Common myeloid progenitor, CD34-positive (primary cell): ENCODE data around the gene TMEM63B. TPM values are rescaled to one million over a fixed set of nuclear protein-coding genes. Genes with fewer than 3 reads are reported as not detected.
A peak's percentile ranks its signal among the peaks of the same experiment; 100 is the strongest.

Source experiments
- CTCF ChIA-PET: fragments of 350-600 bp; sonication (Branson Sonifier 250); formaldehyde crosslinking; loops from one replicate; lab custom pipeline; 2021; ENCODE audit warnings: antibody characterized with exemption; lab: Charles Lee
- POLR2A ChIA-PET: fragments of 350-600 bp; sonication (Branson Sonifier 250); formaldehyde crosslinking; loops from one replicate; lab custom pipeline; 2021; ENCODE audit warnings: antibody characterized with exemption; lab: Charles Lee
- DNase-seq, 3 donors: peaks; one replicate each; pipeline versions ENCODE4 v3.0.0 to v3.0.0-alpha.2; 2013
- H3K27ac ChIP-seq, 2 experiments: 1 replicate in 1 of 2; 2 replicates in 1 of 2; pipeline ENCODE4 v1.7.0; 2013; ENCODE audit warnings: inconsistent platforms in 2 of 2, low read length in 2 of 2, mild to moderate bottlenecking in 2 of 2, low read depth in 1 of 2, moderate library complexity in 1 of 2; ENCODE audit not compliant: severe bottlenecking in 2 of 2, insufficient read depth in 1 of 2, poor library complexity in 1 of 2
- H3K27me3 ChIP-seq, 5 experiments: replicated peaks in 2 of 5; 1 replicate in 3 of 5; 2 replicates in 2 of 5; pipeline versions ENCODE4 v1.6.1 to v1.7.0; 2013; ENCODE audit warnings: low read length in 4 of 5, mild to moderate bottlenecking in 2 of 5, moderate library complexity in 2 of 5, inconsistent platforms in 1 of 5; ENCODE audit not compliant: insufficient read depth in 5 of 5, control insufficient read depth in 4 of 5
- H3K36me3 ChIP-seq, 4 experiments: 1 replicate in 2 of 4; 2 replicates in 2 of 4; pipeline versions ENCODE4 v1.6.1 to v1.7.0; 2013; ENCODE audit warnings: low read length in 3 of 4, control low read depth in 1 of 4, mild to moderate bottlenecking in 1 of 4; ENCODE audit not compliant: control insufficient read depth in 4 of 4, insufficient read depth in 4 of 4
- H3K4me1 ChIP-seq, 4 experiments: 1 replicate in 3 of 4; 2 replicates in 1 of 4; pipeline versions ENCODE4 v1.6.1 to v1.7.1; 2013; ENCODE audit warnings: low read length in 3 of 4, mild to moderate bottlenecking in 3 of 4, control low read depth in 1 of 4, inconsistent platforms in 1 of 4, moderate library complexity in 1 of 4; ENCODE audit not compliant: control insufficient read depth in 4 of 4, insufficient read depth in 4 of 4; ENCODE audit errors: control extremely low read depth in 1 of 4
- H3K4me3 ChIP-seq, 7 experiments: 1 replicate in 4 of 7; 2 replicates in 3 of 7; pipeline versions ENCODE4 v1.5.1 to v1.7.0; 2013; ENCODE audit warnings: mild to moderate bottlenecking in 7 of 7, low read length in 6 of 7, moderate library complexity in 6 of 7, inconsistent platforms in 2 of 7, low read depth in 2 of 7, control low read depth in 1 of 7; ENCODE audit not compliant: insufficient read depth in 4 of 7, control insufficient read depth in 1 of 7; ENCODE audit errors: extremely low read depth in 1 of 7
- H3K9me3 ChIP-seq, 5 experiments: 1 replicate in 4 of 5; 2 replicates in 1 of 5; pipeline versions ENCODE4 v1.6.1 to v1.7.1; 2013; ENCODE audit warnings: low read length in 4 of 5, mild to moderate bottlenecking in 2 of 5, inconsistent platforms in 1 of 5, low read depth in 1 of 5, moderate library complexity in 1 of 5; ENCODE audit not compliant: control insufficient read depth in 4 of 5, insufficient read depth in 2 of 5; ENCODE audit errors: control extremely low read depth in 1 of 5
- WGBS: methylation state at CpG from one replicate; pipeline ENCODE4 v1.1.5; 2013; ENCODE audit not compliant: insufficient coverage; 5-methylcytosine and 5-hydroxymethylcytosine counted together
- polyA plus RNA-seq: library from polyadenylated mRNA; unstranded; fragments of 120-200 nt; gene quantifications from one replicate; pipeline ENCODE4 v1.2.1, GENCODE V29; 2013

TMEM63B gene
- polyA plus RNA-seq = 3.2 TPM

DNA sequence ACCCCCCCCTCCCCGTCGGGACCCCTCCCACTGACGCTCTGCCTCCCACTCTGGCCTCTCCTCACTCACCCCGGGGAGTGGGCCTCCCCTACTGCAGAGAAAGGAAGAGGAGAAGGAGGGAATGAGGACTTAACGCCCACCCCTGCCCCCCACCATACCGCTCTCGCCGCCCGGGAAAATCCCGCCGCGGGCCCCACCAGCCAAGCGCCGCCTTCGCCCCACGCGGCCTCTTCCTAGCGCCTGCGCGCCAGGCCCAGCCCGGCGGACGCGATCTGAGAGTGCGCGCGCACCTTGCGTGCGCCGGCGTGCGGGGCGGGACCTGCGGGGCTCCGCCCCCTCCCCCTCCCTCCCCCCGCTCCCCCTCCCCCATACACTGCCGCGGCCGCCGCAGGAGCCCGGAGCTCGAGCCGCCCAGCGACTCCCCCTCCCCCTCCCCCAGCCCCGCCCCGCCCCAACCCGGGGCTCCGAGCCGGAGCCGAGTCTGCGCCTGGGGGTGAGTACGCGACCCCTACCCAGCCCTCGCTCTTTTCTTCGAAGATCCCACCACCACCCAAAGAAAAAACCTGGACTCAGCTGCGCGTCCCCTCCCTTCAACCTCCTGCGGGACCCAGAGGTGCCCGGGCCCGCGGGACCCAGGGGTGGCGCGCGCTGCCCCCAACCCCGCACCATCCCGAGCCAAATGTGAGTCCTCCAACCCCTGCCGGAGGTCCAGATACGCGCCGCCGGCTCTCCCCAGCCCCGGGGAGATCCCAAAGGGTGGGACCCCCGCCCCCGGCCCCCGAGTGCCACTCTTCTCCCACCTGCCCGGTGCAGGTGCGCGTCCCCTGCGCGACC lies at the start of gene TMEM63B, which contains the start of gene MRPL14:
TMEM63B (plus strand) TSS at position 369 of the 834 bp plus-strand sequence. CDS start 7,031 bp downstream, outside the sequence.
MRPL14 (minus strand) TSS at position 267 of the 834 bp plus-strand sequence. CDS start 10,841 bp downstream, outside the sequence.
- peaks cover 0 to 4% (median 0%) of the 10 kb centered on the region in 4 experiments for H3K36me3 ChIP-seq
- peak; percentile 77 to 86 (median 84) for DNase-seq
- peak within 1 kb of the TSS in 1 of 2 experiments; percentile 83 for H3K27ac ChIP-seq
- H3K4me1 ChIP-seq = peaks cover 25 to 53% (median 39%) of the 10 kb centered on the region in 4 experiments
- H3K27me3 ChIP-seq = peaks cover 0 to 13% (median 9%) of the 10 kb centered on the region in 5 experiments
- H3K9me3 ChIP-seq = no peaks in the 10 kb centered on the region
- peak within 1 kb of the TSS; percentile 77 to 91 (median 85) for H3K4me3 ChIP-seq
- ChIA-PET CTCF (no interaction called here), POLR2A (no interaction called here)
- WGBS = under 1% methylated on average over 35 of the region's 80 CpGs

DNA sequence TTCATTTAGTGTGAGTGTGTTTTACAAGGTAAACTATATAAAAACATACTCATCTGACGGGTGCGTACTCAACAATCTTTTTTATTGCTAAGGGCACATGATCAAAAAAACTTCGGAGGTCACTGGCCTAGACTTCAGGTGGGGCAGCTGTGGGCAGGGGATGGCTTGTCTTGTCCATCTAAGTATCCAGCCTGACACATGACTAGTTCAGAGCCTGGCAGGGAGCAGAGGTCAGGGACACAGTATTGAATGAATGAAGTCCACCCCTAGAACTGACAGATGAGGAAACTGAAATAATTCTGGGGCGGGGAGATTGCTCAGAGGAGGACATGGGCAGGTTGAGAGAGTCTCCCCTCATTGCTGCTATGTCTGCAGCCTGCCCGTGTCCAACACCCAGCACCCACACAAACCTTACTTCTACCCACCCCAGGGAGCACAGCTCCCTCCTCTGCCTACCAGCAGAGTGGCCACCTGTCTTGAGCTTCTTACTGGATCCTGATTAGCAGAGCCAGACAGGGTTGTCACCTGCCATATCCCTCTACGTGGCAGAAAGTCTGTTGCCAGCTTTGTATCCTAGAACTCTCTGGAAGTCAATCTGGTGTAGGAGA lies 49.0 kb upstream of the TMEM63B start:
- Histone ChIP-seq H3K4me1 (peaks cover 3 to 37% (median 26%) of the 10 kb centered on the region in 4 experiments), H3K27me3 (peaks cover 0 to 43% (median 17%) of the 10 kb centered on the region in 5 experiments), H3K4me3 (no peak overlapping the region), H3K9me3 (no peaks in the 10 kb centered on the region), H3K27ac (no peak overlapping the region), H3K36me3 (no peaks in the 10 kb centered on the region)
- CTCF ChIA-PET = interaction anchor here (0.7 to 8.2 kb wide), 31 partner anchors 10 to 1662 kb away, joined by 3 to 89 read pairs (median 4); partner anchors contain the start of genes MRPS18A and VEGFA
- POLR2A ChIA-PET = interaction anchor here (0.6 to 1.0 kb wide), 3 partner anchors 54 to 874 kb away, joined by 3 read pairs; no protein-coding TSS in a partner anchor
- 97% methylated on average over 4 of the region's 6 CpGs for WGBS
- no peak for DNase-seq

- CTCF ChIA-PET = interaction anchor here (0.6 to 8.2 kb wide), 36 partner anchors 11 to 1663 kb away, joined by 3 to 89 read pairs (median 4); partner anchors contain the start of genes MRPS18A and VEGFA
- peak; percentile 70 to 86 (median 76) for DNase-seq
- 40% methylated on average over 6 of the region's 8 CpGs for WGBS
- H3K36me3 ChIP-seq = no peaks in the 10 kb centered on the region
- H3K4me1 ChIP-seq = peaks cover 0 to 30% (median 20%) of the 10 kb centered on the region in 4 experiments
- no peaks in the 10 kb centered on the region for H3K9me3 ChIP-seq
- POLR2A ChIA-PET = interaction anchor here (0.6 to 1.0 kb wide), 3 partner anchors 55 to 875 kb away, joined by 3 read pairs; no protein-coding TSS in a partner anchor
- H3K4me3 ChIP-seq = no peak overlapping the region
- H3K27ac ChIP-seq = no peak overlapping the region
- peaks cover 0 to 38% (median 14%) of the 10 kb centered on the region in 5 experiments for H3K27me3 ChIP-seq
Observed at GRCh38 chr6:44078827-44079671, 48.3 kb upstream of the TMEM63B start.

DNA sequence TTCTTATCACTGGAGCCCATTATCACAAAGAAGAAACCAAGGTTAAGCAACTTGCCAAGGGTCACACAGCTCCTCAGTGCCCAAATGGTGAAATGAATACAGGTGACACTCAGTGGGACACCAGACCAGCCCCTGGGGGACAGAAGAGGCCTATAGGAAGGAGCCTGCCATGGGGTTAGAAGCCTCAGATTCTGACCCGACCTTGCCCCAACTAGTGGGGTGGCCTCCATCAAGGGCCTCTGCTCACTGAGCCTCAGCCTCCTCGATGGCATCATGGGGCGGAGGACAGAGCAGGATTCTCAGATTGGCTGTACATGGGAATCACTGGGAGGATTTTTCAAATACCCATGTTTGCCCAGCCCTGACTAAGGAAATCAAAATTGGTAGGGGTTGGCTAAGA lies 47.7 kb upstream of the TMEM63B start:
- ChIA-PET CTCF (interaction anchor here (0.6 to 8.2 kb wide), 26 partner anchors 11 to 471 kb away, joined by 3 to 89 read pairs (median 4); partner anchors contain the start of genes MRPS18A and VEGFA), POLR2A (interaction anchor here (1.0 kb wide), 1 partner anchor 412 kb away, joined by 3 read pairs; no protein-coding TSS in a partner anchor)
- WGBS = 100% methylated on average over 2 of the region's 3 CpGs
- peaks cover 0 to 25% (median 14%) of the 10 kb centered on the region in 4 experiments for H3K4me1 ChIP-seq
- no peaks in the 10 kb centered on the region for H3K9me3 ChIP-seq
- H3K27ac ChIP-seq = no peak overlapping the region
- H3K4me3 ChIP-seq = no peak overlapping the region
- peaks cover 0 to 35% (median 14%) of the 10 kb centered on the region in 5 experiments for H3K27me3 ChIP-seq
- no peak for DNase-seq
- H3K36me3 ChIP-seq = no peaks in the 10 kb centered on the region

GRCh38 chr6:44080561-44081521 lies 46.5 kb upstream of the TMEM63B start:
- WGBS = 58% methylated on average over 5 of the region's 11 CpGs
- no peak overlapping the region for H3K27ac ChIP-seq
- ChIA-PET CTCF (interaction anchor here (0.6 to 8.2 kb wide), 13 partner anchors 10 to 472 kb away, joined by 3 to 89 read pairs (median 5); partner anchors contain the start of gene VEGFA), POLR2A (no interaction called here)
- peak in 2 of 3 donors; percentile 50 to 58 for DNase-seq
- peaks cover 0 to 24% (median 13%) of the 10 kb centered on the region in 4 experiments for H3K4me1 ChIP-seq
- H3K9me3 ChIP-seq = no peaks in the 10 kb centered on the region
- H3K36me3 ChIP-seq = no peaks in the 10 kb centered on the region
- no peak overlapping the region for H3K4me3 ChIP-seq
- peaks cover 0 to 26% (median 14%) of the 10 kb centered on the region in 5 experiments for H3K27me3 ChIP-seq
